A549 (cell line): ENCODE data around the gene TUBB3. TPM values are rescaled to one million over a fixed set of nuclear protein-coding genes. Genes with fewer than 3 reads are reported as not detected.

Source experiments
- ATAC-seq, 2 experiments: fragments of 200-7000 bp in 1 of 2; fragments of >200 bp in 1 of 2; cut with Nextera tagmentation in 1 of 2; cut with Tn5 transposase in 1 of 2; 3 replicates each; pipeline versions ENCODE4 v1.8.0 to v1.9.1; 2018 to 2020; ENCODE audit warnings: mild to moderate bottlenecking in 1 of 2, moderate library complexity in 1 of 2
- CTCF ChIA-PET: fragments of 300-600 bp; sonication (Branson Sonifier 250); formaldehyde crosslinking; extraction: SDS; loops from one replicate; lab custom pipeline; 2021; ENCODE audit warnings: antibody characterized with exemption, inconsistent platforms; lab: Yijun Ruan, JAX
- POLR2A ChIA-PET: fragments of 350-600 bp; formaldehyde crosslinking; extraction: SDS; loops from one replicate; lab custom pipeline; 2021; ENCODE audit warnings: antibody characterized with exemption, inconsistent platforms; lab: Yijun Ruan, JAX
- DNase-seq, 2 experiments: peaks; one replicate each; pipeline versions ENCODE4 v3.0.0 to v3.0.0-alpha.2; 2011 to 2016; ENCODE audit warnings: low read depth in 1 of 2, low spot score in 1 of 2
- FAIRE-seq: peaks from 2 replicates; lab custom pipeline; 2011; peaks lifted over from hg19 to GRCh38; lab: Jason Lieb, UNC
- H3K27ac ChIP-seq, 2 experiments: fragments of >200 bp; sonication (Bioruptor Twin); formaldehyde crosslinking; 3 replicates each; pipeline ENCODE4 v1.5.1; 2016 to 2017
- H3K4me1 ChIP-seq: fragments of >200 bp; sonication (Bioruptor Twin); formaldehyde crosslinking; 3 replicates; pipeline ENCODE4 v1.6.1; 2016
- H3K4me2 ChIP-seq: fragments of >200 bp; sonication (Bioruptor Twin); formaldehyde crosslinking; 3 replicates; pipeline ENCODE4 v1.6.1; 2016
- H3K4me3 ChIP-seq: fragments of >200 bp; sonication (Bioruptor Twin); formaldehyde crosslinking; 3 replicates; pipeline ENCODE4 v1.5.1; 2016
- H3K9me3 ChIP-seq: fragments of >200 bp; sonication (Bioruptor Twin); formaldehyde crosslinking; 3 replicates; pipeline ENCODE4 v1.6.1; 2016
- BHLHE40 ChIP-seq: IDR thresholded peaks from 2 replicates; pipeline ENCODE4 v1.6.1; 2012; ENCODE audit warnings: low read depth, low read length, inconsistent platforms
- CHD2 ChIP-seq: fragments of 150-350 bp; IDR thresholded peaks from 2 replicates; pipeline ENCODE4 v1.6.1; 2014; ENCODE audit warnings: low read length; ENCODE audit not compliant: partially characterized antibody
- CTCF ChIP-seq: fragments of >200 bp; sonication (Bioruptor Twin); formaldehyde crosslinking; IDR thresholded peaks from 3 replicates; pipeline ENCODE4 v1.5.1; 2016
- EHF ChIP-seq: fragments of 250-450 bp; sonication (Bioruptor Pico); IDR thresholded peaks from 2 replicates; pipeline ENCODE4 v1.5.0; 2020; ENCODE audit warnings: mild to moderate bottlenecking
- ELK1 ChIP-seq: fragments of 150-350 bp; IDR thresholded peaks from 2 replicates; pipeline ENCODE4 v1.6.1; 2014; ENCODE audit warnings: low read depth, mild to moderate bottlenecking, low read length
- EP300 ChIP-seq, 2 experiments: fragments of >200 bp; sonication (Bioruptor Twin); formaldehyde crosslinking; IDR thresholded peaks; 2 replicates in 1 of 2; 3 replicates in 1 of 2; pipeline ENCODE4 v1.6.1; 2016 to 2017
- FOSL2 ChIP-seq, 2 experiments: fragments of 450-650 bp in 1 of 2; fragments of >200 bp in 1 of 2; sonication (Bioruptor Twin) in 1 of 2; formaldehyde crosslinking; IDR thresholded peaks; 2 replicates each; pipeline versions ENCODE4 v1.5.0 to v1.6.1; 2016 to 2020; ENCODE audit warnings: mild to moderate bottlenecking in 1 of 2, moderate library complexity in 1 of 2
- FOXS1 ChIP-seq: fragments of 250-450 bp; sonication (Bioruptor Pico); IDR thresholded peaks from 2 replicates; pipeline ENCODE4 v1.5.0; 2020; ENCODE audit warnings: mild to moderate bottlenecking, moderate library complexity
- GATA3 ChIP-seq: IDR thresholded peaks from 2 replicates; pipeline ENCODE4 v1.6.1; 2012; ENCODE audit warnings: borderline replicate concordance
- HEYL ChIP-seq: fragments of 250-450 bp; sonication (Bioruptor Pico); IDR thresholded peaks from 2 replicates; pipeline ENCODE4 v1.8.0; 2021; ENCODE audit warnings: mild to moderate bottlenecking, moderate library complexity
- HOXA7 ChIP-seq: fragments of 250-450 bp; sonication (Bioruptor Pico); IDR thresholded peaks from 2 replicates; pipeline ENCODE4 v1.5.0; 2020; ENCODE audit warnings: mild to moderate bottlenecking, moderate library complexity
- HOXB13 ChIP-seq: fragments of 250-450 bp; sonication (Bioruptor Pico); IDR thresholded peaks from 2 replicates; pipeline ENCODE4 v1.5.0; 2020; ENCODE audit warnings: low read depth, mild to moderate bottlenecking, moderate library complexity
- JUNB ChIP-seq: fragments of >200 bp; sonication (Bioruptor Twin); formaldehyde crosslinking; IDR thresholded peaks from 2 replicates; pipeline ENCODE4 v1.6.1; 2016
- KDM5A ChIP-seq: fragments of 200-600 bp; sonication (generic); IDR thresholded peaks from 2 replicates; pipeline ENCODE4 v1.6.1; 2016; ENCODE audit warnings: antibody characterized with exemption, mild to moderate bottlenecking
- MYC ChIP-seq: IDR thresholded peaks from 2 replicates; pipeline ENCODE4 v1.6.1; 2012; ENCODE audit warnings: mild to moderate bottlenecking, inconsistent platforms, low read length, improper control_type of control experiment, borderline replicate concordance
- POLR2AphosphoS2 ChIP-seq: conservative IDR thresholded peaks from 2 replicates; pipeline ENCODE4 v1.6.1; 2012; ENCODE audit warnings: low read length, improper control_type of control experiment, inconsistent platforms
- RAD21 ChIP-seq, 2 experiments: fragments of >200 bp in 1 of 2; sonication (Bioruptor Twin) in 1 of 2; formaldehyde crosslinking in 1 of 2; IDR thresholded peaks in 1 of 2; conservative IDR thresholded peaks in 1 of 2; 2 replicates in 1 of 2; 3 replicates in 1 of 2; pipeline ENCODE4 v1.6.1; 2012 to 2018; ENCODE audit warnings: inconsistent platforms in 1 of 2
- REST ChIP-seq: fragments of 200-600 bp; sonication (generic); IDR thresholded peaks from 2 replicates; pipeline ENCODE4 v1.6.1; 2016; ENCODE audit warnings: antibody characterized with exemption, mild to moderate bottlenecking, moderate library complexity
- SREBF2 ChIP-seq: fragments of 450-650 bp; IDR thresholded peaks from 2 replicates; pipeline ENCODE4 v1.6.1; 2014; ENCODE audit warnings: mild to moderate bottlenecking, moderate library complexity
- TP53 ChIP-seq: fragments of 250-450 bp; sonication (Bioruptor Pico); IDR thresholded peaks from 2 replicates; pipeline ENCODE4 v1.5.0; 2021; ENCODE audit warnings: mild to moderate bottlenecking, moderate library complexity
- ZC3H11A ChIP-seq: fragments of 450-650 bp; IDR thresholded peaks from 2 replicates; pipeline ENCODE4 v1.6.1; 2014; ENCODE audit warnings: antibody characterized with exemption, mild to moderate bottlenecking
- ZSCAN20 ChIP-seq: fragments of 250-450 bp; sonication (Bioruptor Pico); IDR thresholded peaks from 2 replicates; pipeline ENCODE4 v1.8.0; 2022; ENCODE audit warnings: mild to moderate bottlenecking, moderate library complexity
- WGBS: methylation state at CpG from one replicate; pipeline ENCODE4 v1.1.6; 2017; ENCODE audit errors: missing lambda C conversion rate; 5-methylcytosine and 5-hydroxymethylcytosine counted together
- polyA plus RNA-seq, 4 experiments: library from polyadenylated mRNA; depleted of rRNA in 3 of 4; stranded (reverse); fragments of >200 nt; fragmentation: RNase III in 1 of 4; extraction: RNeasy Plus Mini Kit Qiagen cat#74134 plus additional on column Dnase treatment in 1 of 4; gene quantifications; 2 replicates in 3 of 4; 3 replicates in 1 of 4; pipeline ENCODE4 v1.2.3, GENCODE V29; 2011 to 2017
- TF ChIP-seq, protein P1 (sequence below): fragments of 250-450 bp; sonication (Bioruptor Pico); IDR thresholded peaks from 2 replicates; pipeline ENCODE4 v1.5.0; 2021; ENCODE audit warnings: mild to moderate bottlenecking, moderate library complexity, borderline replicate concordance

TUBB3 gene
- polyA plus RNA-seq, 2 of the 4 experiments (the other 2 are of a cell fraction), result 48.9 to 163 TPM

DNA sequence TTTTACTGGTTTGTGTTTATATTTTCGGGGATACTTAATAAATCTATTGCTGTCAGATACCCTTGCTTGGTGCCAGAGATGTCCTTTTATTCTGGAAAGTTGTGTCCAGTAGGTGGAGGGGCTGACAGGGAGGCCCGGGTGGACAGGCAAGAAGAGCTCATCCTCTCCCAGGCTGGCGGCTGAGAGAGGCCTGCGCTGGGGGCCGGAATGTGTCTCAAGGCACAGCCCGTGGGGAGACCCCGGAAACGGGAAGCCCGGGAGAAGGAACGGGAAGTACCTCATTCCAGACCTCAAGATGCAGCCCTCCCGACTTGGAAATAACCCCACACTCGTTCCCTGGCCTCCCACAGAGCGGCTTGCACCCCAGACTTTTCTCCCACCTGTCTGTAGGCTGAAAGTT is 12.9 kb downstream of the TUBB3 start:
- ATAC-seq (no peak), FAIRE-seq (no peak), DNase-seq (no peak)
- POLR2A ChIA-PET, result interaction anchor here (1.1 to 1.4 kb wide), 2 partner anchors 9 to 13 kb away, joined by 3 to 8 read pairs; no protein-coding TSS in a partner anchor
- no peak overlapping the region for H3K27ac ChIP-seq
- TF ChIP-seq ZC3H11A (no peak), HEYL (CRISPR knock-in tag) (no peak), BHLHE40 (no peak), JUNB (no peak), KDM5A (no peak), CHD2 (no peak), EP300 (IDR thresholded peaks at IDR 0.05) (no peak), ZSCAN20 (CRISPR knock-in tag) (no peak), RAD21 (conservative IDR thresholded peaks at IDR 0.05 in 1 of 2, IDR thresholded peaks at IDR 0.05 in 1 of 2) (no peak), TP53 (CRISPR knock-in tag) (no peak), HOXB13 (CRISPR knock-in tag) (no peak), GATA3 (no peak), EHF (CRISPR knock-in tag) (no peak), REST (no peak), HOXA7 (CRISPR knock-in tag) (no peak)
- TF ChIP-seq, protein P1, sequence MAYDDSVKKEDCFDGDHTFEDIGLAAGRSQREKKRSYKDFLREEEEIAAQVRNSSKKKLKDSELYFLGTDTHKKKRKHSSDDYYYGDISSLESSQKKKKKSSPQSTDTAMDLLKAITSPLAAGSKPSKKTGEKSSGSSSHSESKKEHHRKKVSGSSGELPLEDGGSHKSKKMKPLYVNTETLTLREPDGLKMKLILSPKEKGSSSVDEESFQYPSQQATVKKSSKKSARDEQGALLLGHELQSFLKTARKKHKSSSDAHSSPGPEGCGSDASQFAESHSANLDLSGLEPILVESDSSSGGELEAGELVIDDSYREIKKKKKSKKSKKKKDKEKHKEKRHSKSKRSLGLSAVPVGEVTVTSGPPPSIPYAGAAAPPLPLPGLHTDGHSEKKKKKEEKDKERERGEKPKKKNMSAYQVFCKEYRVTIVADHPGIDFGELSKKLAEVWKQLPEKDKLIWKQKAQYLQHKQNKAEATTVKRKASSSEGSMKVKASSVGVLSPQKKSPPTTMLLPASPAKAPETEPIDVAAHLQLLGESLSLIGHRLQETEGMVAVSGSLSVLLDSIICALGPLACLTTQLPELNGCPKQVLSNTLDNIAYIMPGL (CRISPR knock-in tag), result no peak
- no peaks in the 10 kb centered on the region for H3K9me3 ChIP-seq
- WGBS, result 76% methylated on average over 13 of the region's 13 CpGs
- no peaks in the 10 kb centered on the region for H3K4me1 ChIP-seq
- no peak overlapping the region for H3K4me2 ChIP-seq
- CTCF ChIA-PET, result interaction anchor here (0.9 to 1.5 kb wide), 2 partner anchors 26 to 75 kb away, joined by 3 to 5 read pairs; no protein-coding TSS in a partner anchor
- H3K4me3 ChIP-seq, result no peak overlapping the region

- CTCF ChIA-PET, result no interaction called here
- WGBS, result 94% methylated on average over 12 of the region's 14 CpGs
- ATAC-seq, result peak; percentile 14 to 20; a peak in 4 of 6 replicates
Measured at GRCh38 chr16:89936508-89936907, 13.4 kb downstream of the TUBB3 start.

More at GRCh38 chr16:89936508-89936907, 13.4 kb downstream of the TUBB3 start:
- no peak overlapping the region for H3K27ac ChIP-seq
- H3K4me2 ChIP-seq, result no peak overlapping the region
- TF ChIP-seq POLR2AphosphoS2 (no peak), SREBF2 (no peak), MYC (no peak), BHLHE40 (no peak), ELK1 (no peak), ZC3H11A (no peak), CTCF (no peak), FOXS1 (CRISPR knock-in tag) (no peak), FOSL2 (IDR thresholded peaks at IDR 0.05) (no peak), FOSL2 (CRISPR knock-in tag; IDR thresholded peaks at IDR 0.05) (no peak)
- TF ChIP-seq, all 56 proteins: peak for 0
- POLR2A ChIA-PET, result interaction anchor here (1.4 kb wide), 1 partner anchor 14 kb away, joined by 8 read pairs; no protein-coding TSS in a partner anchor
- FAIRE-seq (no peak), DNase-seq (no peak)
- no peaks in the 10 kb centered on the region for H3K4me1 ChIP-seq
- no peak overlapping the region for H3K4me3 ChIP-seq
- H3K9me3 ChIP-seq, result no peaks in the 10 kb centered on the region
